Stimulated activated CD8-positive, alpha-beta memory T cell treated with anti-CD3 and anti-CD28 coated beads, Interleukin-7, amount 100 ng/mL, for 48 hours (primary cell): ENCODE results near the gene UNC5C.
A peak's percentile ranks its signal among the peaks of the same experiment; 100 is the strongest.

Experiments
- DNase-seq, 2 donors: peaks; one replicate each; pipeline ENCODE4 v3.0.0-alpha.2; 2020; ENCODE audit warnings: low read depth in 1 of 2; ENCODE audit errors: extremely low read depth in 1 of 2

Gene UNC5C

GRCh38 chr4:95284655-95285054, 264.1 kb downstream of the UNC5C start:
- no peak for DNase-seq

GRCh38 chr4:95283320-95283719, 265.5 kb downstream of the UNC5C start:
- DNase-seq: no peak

- DNase-seq: no peak
Observed at GRCh38 chr4:95272797-95273196, 276.0 kb downstream of the UNC5C start.

GRCh38 chr4:95272036-95272435, 276.7 kb downstream of the UNC5C start:
- no peak for DNase-seq

GRCh38 chr4:95268819-95269565, 279.8 kb downstream of the UNC5C start:
- DNase-seq: no peak

GRCh38 chr4:95267081-95267480, 281.7 kb downstream of the UNC5C start:
- DNase-seq: no peak

- no peak for DNase-seq
Observed at GRCh38 chr4:95265814-95266740, 282.7 kb downstream of the UNC5C start.

- no peak for DNase-seq
Observed at GRCh38 chr4:95264843-95265242, 283.9 kb downstream of the UNC5C start.

GRCh38 chr4:95263960-95264359, 284.8 kb downstream of the UNC5C start:
- no peak for DNase-seq

- DNase-seq: no peak
Observed at GRCh38 chr4:95263391-95263790, 285.4 kb downstream of the UNC5C start.

- no peak for DNase-seq
Observed at GRCh38 chr4:95256108-95256835, 292.5 kb downstream of the UNC5C start.

- no peak for DNase-seq
Observed at GRCh38 chr4:95255396-95256107, 293.2 kb downstream of the UNC5C start.

- no peak for DNase-seq
Observed at GRCh38 chr4:95251568-95251967, 297.2 kb downstream of the UNC5C start.

GRCh38 chr4:95250544-95251137, 298.1 kb downstream of the UNC5C start:
- no peak for DNase-seq

- DNase-seq: no peak
Observed at GRCh38 chr4:95249426-95250021, 299.2 kb downstream of the UNC5C start.

- peak in 1 of 2 donors; percentile 25 for DNase-seq
Observed at GRCh38 chr4:95248720-95249425, 299.9 kb downstream of the UNC5C start.

- no peak for DNase-seq
Observed at GRCh38 chr4:95243892-95244291, 304.9 kb downstream of the UNC5C start.

GRCh38 chr4:95238554-95238953, 310.2 kb downstream of the UNC5C start:
- DNase-seq: no peak
